ES-I3 (cell line): ENCODE measurements around the gene NSF.
"Not testable (repeated sequence)": the region's sequence is repeated elsewhere in the genome, so short reads cannot be mapped to it uniquely, and the experiment has no call there.

ENCODE experiments used
- H3K36me3 ChIP-seq: 2 replicates; pipeline ENCODE4 v1.6.1; 2013; ENCODE audit warnings: mild to moderate bottlenecking, low read length, control low read depth, moderate library complexity; ENCODE audit not compliant: insufficient read depth
- H3K4me1 ChIP-seq: 2 replicates; pipeline ENCODE4 v1.6.1; 2013; ENCODE audit warnings: mild to moderate bottlenecking, control low read depth, low read length; ENCODE audit not compliant: insufficient read depth
- H3K9ac ChIP-seq: 2 replicates; pipeline ENCODE4 v1.6.1; 2013; ENCODE audit warnings: low read depth, mild to moderate bottlenecking, low read length, moderate library complexity
- H3K9me3 ChIP-seq: 2 replicates; pipeline ENCODE4 v1.6.1; 2013; ENCODE audit warnings: mild to moderate bottlenecking, low read length, moderate library complexity; ENCODE audit not compliant: control insufficient read depth, insufficient read depth

The NSF gene

GRCh38 chr17:46658235-46658634, 67.8 kb downstream of the NSF start:
- not testable (repeated sequence) for H3K4me1 ChIP-seq, H3K9me3 ChIP-seq, H3K36me3 ChIP-seq, H3K9ac ChIP-seq

- not testable (repeated sequence) for H3K4me1 ChIP-seq, H3K9me3 ChIP-seq, H3K9ac ChIP-seq, H3K36me3 ChIP-seq
Observed at GRCh38 chr17:46659702-46660101, 69.2 kb downstream of the NSF start.

GRCh38 chr17:46663123-46663522, 72.7 kb downstream of the NSF start:
- H3K4me1 ChIP-seq, H3K9me3 ChIP-seq, H3K36me3 ChIP-seq, H3K9ac ChIP-seq: not testable (repeated sequence)

- not testable (repeated sequence) for H3K4me1 ChIP-seq, H3K9me3 ChIP-seq, H3K36me3 ChIP-seq, H3K9ac ChIP-seq
Observed at GRCh38 chr17:46663552-46663951, 73.1 kb downstream of the NSF start.

DNA sequence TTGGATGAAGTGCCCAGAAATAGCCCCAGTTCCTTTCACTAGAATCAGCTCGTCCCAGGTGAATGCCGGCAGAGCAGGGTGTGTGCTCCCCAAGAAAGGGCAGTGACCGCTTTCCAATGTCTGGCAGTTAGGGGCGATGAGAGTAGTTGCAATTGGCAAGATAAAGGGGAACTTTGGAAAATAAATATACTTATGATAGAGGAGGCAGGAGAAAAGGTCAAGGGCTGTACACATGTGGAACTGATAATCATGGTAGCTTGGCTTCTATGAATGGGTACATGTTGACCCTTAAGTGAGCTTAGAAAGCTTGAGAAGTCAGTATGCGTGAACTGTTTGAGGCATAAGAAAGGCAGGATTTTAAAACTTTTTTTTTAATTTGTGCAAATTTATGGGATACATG, 75.5 kb downstream of the NSF start:
- not testable (repeated sequence) for H3K9me3 ChIP-seq, H3K4me1 ChIP-seq, H3K36me3 ChIP-seq, H3K9ac ChIP-seq

- H3K4me1 ChIP-seq, H3K9ac ChIP-seq, H3K9me3 ChIP-seq, H3K36me3 ChIP-seq: not testable (repeated sequence)
Observed at GRCh38 chr17:46670789-46671188, 80.3 kb downstream of the NSF start.

DNA sequence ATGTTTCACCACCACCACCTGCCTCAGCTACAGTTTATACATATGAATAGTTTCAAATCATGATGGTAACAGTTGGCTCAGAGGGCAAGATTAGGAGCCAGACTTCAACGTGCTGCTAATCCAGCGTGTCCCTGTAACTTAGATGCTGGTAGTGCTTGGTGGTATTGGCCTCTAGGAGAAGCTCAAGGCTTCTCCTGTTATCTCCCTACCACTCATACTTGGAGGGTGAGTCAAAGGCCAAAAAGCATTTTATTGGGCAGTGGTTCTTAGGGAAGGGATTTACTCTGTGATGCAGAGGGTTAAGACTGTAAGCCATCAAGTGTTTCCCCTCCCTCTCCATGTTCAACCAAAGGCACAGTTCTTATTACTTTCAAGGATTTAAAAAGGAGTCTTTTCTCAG, 82.3 kb downstream of the NSF start:
- not testable (repeated sequence) for H3K36me3 ChIP-seq, H3K9me3 ChIP-seq, H3K4me1 ChIP-seq, H3K9ac ChIP-seq

GRCh38 chr17:46677819-46678218, 87.3 kb downstream of the NSF start:
- not testable (repeated sequence) for H3K4me1 ChIP-seq, H3K9me3 ChIP-seq, H3K36me3 ChIP-seq, H3K9ac ChIP-seq

DNA sequence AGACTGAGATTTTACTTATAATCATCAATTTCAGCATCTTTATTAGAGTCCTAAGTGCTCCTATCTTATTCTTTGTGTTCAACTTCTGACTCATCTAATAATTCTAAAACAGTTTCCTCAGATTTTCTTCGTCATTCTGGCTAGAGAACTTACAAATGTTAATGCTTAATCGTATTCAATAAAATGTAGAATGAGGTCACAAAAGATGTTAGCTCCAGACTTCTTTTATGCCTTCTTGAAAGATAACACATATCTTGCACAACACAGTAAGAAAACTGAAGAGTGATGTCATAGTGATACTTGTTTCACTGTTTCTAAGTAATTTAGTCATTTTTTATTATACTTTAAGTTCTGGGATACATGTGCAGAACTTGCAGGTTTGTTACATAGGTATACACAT, 93.2 kb downstream of the NSF start:
- H3K9me3 ChIP-seq, H3K9ac ChIP-seq, H3K4me1 ChIP-seq, H3K36me3 ChIP-seq: not testable (repeated sequence)

DNA sequence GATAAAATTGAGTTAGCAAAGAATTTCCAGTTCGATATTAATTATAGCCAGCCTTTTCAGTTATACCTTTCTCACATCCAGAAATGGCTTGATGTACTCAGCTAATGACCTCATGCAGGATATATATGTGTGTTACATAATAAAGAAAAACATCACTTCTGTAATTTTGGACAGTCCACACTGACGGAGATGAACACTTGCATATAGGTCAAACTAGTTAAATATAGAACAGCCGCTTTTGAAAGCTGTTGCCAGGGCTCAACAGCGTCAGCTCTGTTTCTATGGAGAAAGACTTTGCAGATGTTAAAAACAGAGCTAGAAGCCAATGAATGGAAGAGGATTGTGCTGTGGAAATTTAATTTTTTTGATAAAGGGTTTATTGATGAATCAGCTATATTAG, 94.8 kb downstream of the NSF start:
- not testable (repeated sequence) for H3K4me1 ChIP-seq, H3K9ac ChIP-seq

GRCh38 chr17:46692196-46692595, 101.7 kb downstream of the NSF start:
- not testable (repeated sequence) for H3K9me3 ChIP-seq, H3K36me3 ChIP-seq, H3K4me1 ChIP-seq, H3K9ac ChIP-seq

More for the DNA sequence above, 94.8 kb downstream of the NSF start:
- H3K36me3 ChIP-seq, H3K9me3 ChIP-seq: not testable (repeated sequence)

DNA sequence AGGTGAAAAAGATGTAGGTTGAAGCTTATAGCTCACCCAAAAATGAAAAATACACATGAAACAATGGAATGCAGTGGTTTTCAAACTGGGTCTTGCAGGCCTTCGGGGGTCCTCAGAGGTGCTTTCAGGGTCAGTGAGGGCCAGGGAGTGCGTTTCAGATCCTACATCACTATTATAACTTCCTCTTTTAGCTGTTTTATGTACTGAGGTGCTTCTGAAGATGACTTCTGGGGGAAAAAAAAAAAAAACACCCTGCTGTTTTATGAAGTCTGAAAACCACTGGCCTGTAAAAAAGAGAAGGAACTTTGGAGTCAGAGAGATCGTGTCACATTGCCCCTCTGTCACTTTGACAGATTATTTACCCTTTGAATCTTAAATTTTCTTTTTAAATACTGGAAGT, 102.8 kb downstream of the NSF start:
- H3K9me3 ChIP-seq, H3K9ac ChIP-seq, H3K36me3 ChIP-seq, H3K4me1 ChIP-seq: not testable (repeated sequence)

DNA sequence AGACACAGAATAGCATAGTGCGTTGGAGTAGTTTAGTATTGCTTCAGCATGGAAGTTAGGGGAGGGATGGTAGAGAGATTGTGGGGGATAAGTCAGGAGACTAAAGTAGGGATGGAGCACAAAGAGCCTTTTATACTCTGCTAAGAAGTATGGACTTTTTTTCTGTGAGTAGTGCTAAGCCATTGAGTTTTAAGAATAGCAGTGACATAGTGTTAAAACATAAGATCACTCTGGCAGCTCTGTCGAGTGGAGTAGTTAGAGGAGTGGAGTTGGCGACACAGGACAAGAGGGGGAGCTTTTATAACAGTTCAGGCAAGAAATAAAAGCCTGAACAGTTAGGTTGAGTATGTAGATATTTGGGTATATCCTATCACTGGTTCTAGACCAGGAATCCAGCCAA, 106.1 kb downstream of the NSF start:
- H3K9me3 ChIP-seq, H3K4me1 ChIP-seq: not testable (repeated sequence)

DNA sequence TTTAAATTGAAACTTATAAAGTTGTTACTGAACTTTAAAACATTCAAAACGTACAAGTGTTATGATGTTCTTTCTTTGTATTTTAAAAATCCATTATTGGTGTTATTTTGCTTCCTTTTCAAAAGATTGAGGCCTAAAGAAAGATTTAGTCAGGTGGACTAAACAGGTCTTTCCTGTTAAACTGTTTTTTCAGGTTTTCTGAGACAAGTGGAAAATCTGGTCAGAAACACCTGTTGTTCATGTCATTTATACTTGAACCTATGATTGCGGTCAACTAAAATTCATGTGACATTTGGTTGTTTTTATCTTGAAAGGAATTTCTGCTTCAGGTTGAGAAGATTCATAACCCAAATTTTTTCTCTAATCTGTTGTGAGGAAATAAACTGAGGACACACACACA, 108.5 kb downstream of the NSF start:
- not testable (repeated sequence) for H3K4me1 ChIP-seq, H3K36me3 ChIP-seq, H3K9me3 ChIP-seq, H3K9ac ChIP-seq

More for the DNA sequence above, 106.1 kb downstream of the NSF start:
- not testable (repeated sequence) for H3K36me3 ChIP-seq, H3K9ac ChIP-seq

DNA sequence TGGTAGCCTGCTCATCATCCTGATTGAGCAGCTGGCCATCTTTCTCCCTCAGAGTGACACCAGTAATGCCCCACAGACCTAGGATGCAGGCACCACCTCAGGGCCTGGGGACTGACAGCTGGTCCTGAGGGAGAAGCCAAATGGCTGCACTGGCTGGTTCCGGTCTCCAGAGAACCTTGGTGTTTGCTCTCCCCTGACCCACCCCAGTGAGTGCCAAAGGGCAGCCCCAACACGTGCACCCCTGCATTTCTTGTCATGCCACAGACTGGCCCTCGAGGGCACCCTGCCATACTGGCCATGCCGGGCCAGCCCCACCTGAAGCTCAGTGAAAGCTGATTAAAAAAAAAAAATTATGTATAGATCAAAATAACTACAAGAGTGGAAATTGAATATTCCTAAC, 127.5 kb downstream of the NSF start:
- Histone ChIP-seq H3K9me3 (no peaks in the 10 kb centered on the region), H3K36me3 (no peaks in the 10 kb centered on the region), H3K4me1 (no peaks in the 10 kb centered on the region), H3K9ac (no peak overlapping the region)

DNA sequence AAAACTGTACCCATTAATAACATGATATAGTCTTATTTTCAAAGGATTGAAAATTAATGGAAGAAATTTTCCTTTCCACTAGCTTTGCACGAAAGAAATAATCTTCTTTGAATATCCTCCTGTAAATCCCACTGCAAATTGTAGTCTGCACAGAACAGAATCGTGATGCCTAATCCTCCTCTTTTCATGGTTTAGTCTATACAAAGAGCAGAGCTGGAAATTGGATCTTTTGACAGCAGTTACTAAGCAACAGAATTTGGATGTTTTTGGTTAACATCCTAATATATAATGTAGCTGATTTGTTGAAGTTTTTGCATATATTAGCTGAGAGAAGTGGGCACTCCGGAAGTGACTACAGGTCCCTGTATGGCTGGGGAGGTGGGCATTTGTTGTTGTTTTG, 129.4 kb downstream of the NSF start:
- Histone ChIP-seq H3K9me3 (no peaks in the 10 kb centered on the region), H3K36me3 (no peaks in the 10 kb centered on the region), H3K4me1 (no peaks in the 10 kb centered on the region), H3K9ac (no peak overlapping the region)
